Uterus (tissue), 2 donors: Measurements from ENCODE around the gene GLP2R.

ENCODE experiments used
- POLR2A ChIP-seq, 2 donors: fragments of 450-650 bp; IDR thresholded peaks; one replicate each; pipeline ENCODE4 v1.6.1; 2016; ENCODE audit warnings: antibody characterized with exemption in 2 of 2, mild to moderate bottlenecking in 1 of 2, moderate library complexity in 1 of 2
- TF ChIP-seq, protein P1 (sequence below), 4 experiments: fragments of 200-600 bp in 2 of 4; fragments of 450-650 bp in 2 of 4; sonication (generic) in 2 of 4; IDR thresholded peaks; one replicate each; pipeline ENCODE4 v1.5.1; 2016 to 2019; ENCODE audit warnings: antibody characterized with exemption in 4 of 4, mild to moderate bottlenecking in 2 of 4, moderate library complexity in 1 of 4

DNA sequence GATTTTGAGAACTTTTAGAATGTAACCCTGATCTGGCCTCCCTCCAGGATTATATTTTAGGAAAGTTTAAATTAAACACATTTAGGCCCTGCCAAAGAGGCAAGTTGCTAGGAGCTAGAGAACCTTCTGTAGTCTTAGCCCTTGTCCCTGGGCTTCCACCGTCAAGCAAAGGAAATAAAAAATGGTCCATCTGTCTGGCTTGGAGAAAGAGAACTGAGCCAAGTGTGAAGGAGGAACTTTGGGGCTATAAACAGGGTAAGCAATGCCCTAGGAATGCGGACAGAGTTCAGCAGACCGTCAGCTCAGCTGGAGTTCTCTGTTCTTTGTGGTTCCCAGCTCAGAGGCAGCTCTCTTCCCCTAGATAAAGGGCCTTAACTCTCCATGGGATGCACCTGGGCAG lies 49.7 kb downstream of the GLP2R start:
- TF ChIP-seq, protein P1, sequence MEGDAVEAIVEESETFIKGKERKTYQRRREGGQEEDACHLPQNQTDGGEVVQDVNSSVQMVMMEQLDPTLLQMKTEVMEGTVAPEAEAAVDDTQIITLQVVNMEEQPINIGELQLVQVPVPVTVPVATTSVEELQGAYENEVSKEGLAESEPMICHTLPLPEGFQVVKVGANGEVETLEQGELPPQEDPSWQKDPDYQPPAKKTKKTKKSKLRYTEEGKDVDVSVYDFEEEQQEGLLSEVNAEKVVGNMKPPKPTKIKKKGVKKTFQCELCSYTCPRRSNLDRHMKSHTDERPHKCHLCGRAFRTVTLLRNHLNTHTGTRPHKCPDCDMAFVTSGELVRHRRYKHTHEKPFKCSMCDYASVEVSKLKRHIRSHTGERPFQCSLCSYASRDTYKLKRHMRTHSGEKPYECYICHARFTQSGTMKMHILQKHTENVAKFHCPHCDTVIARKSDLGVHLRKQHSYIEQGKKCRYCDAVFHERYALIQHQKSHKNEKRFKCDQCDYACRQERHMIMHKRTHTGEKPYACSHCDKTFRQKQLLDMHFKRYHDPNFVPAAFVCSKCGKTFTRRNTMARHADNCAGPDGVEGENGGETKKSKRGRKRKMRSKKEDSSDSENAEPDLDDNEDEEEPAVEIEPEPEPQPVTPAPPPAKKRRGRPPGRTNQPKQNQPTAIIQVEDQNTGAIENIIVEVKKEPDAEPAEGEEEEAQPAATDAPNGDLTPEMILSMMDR (IDR thresholded peaks at IDR 0.05) = no peak
- no peak for TF ChIP-seq POLR2A (IDR thresholded peaks at IDR 0.05)
